Measurements from ENCODE around the gene ADCY9. TPM values are rescaled to one million over a fixed set of nuclear protein-coding genes. Genes with fewer than 3 reads are reported as not detected.

ADCY9 gene
- total and polyA plus RNA-seq, 12 donors: 2.3 to 37.6 (median 17.8) TPM

- Histone ChIP-seq H3K36me3 (replicated peaks in 1 of 2) (no peaks in the 10 kb centered on the region), H3K4me1 (replicated peaks in 1 of 2) (no peaks in the 10 kb centered on the region), H3K27ac (no peak overlapping the region), H3K9me3 (replicated peaks in 1 of 3) (no peaks in the 10 kb centered on the region), H3K4me3 (no peak overlapping the region), H3K27me3 (no peaks in the 10 kb centered on the region)
- DNase-seq: no peak
- no peak for TF ChIP-seq CTCF (IDR thresholded peaks at IDR 0.05)
- TF ChIP-seq POLR2A (IDR thresholded peaks at IDR 0.05): no peak
- 84 to 96% (median 91%) methylated on average over 10 to 13 of the region's 13 CpGs for WGBS, 4 donors
- intact Hi-C loops (cut with DNase I): loop anchor here in 1 of 2 donors (10.0 kb wide), 1 partner anchor 199 kb away; no protein-coding TSS in a partner anchor
Observed at GRCh38 chr16:3986235-3986544, 130.1 kb downstream of the ADCY9 start.

- no peaks in the 10 kb centered on the region for H3K36me3 ChIP-seq (replicated peaks in 1 of 2)
- no peaks in the 10 kb centered on the region for H3K27me3 ChIP-seq
- H3K27ac ChIP-seq: no peak overlapping the region
- H3K9me3 ChIP-seq (replicated peaks in 1 of 3): no peaks in the 10 kb centered on the region
- intact Hi-C loops (cut with DNase I): loop anchor here (5.0 to 10.0 kb wide), 3 partner anchors 133 to 273 kb away; partner anchors contain the start of gene ADCY9 (in 1 of the 2)
- no peak overlapping the region for H3K4me3 ChIP-seq
- H3K4me1 ChIP-seq (replicated peaks in 1 of 2): no peaks in the 10 kb centered on the region
- 93 to 95% (median 94%) methylated on average over 22 to 31 of the region's 31 CpGs for WGBS, 4 donors
- no peak for TF ChIP-seq CTCF (IDR thresholded peaks at IDR 0.05)
- TF ChIP-seq POLR2A (IDR thresholded peaks at IDR 0.05): no peak
- no peak for DNase-seq
Observed at GRCh38 chr16:3984111-3985060, 131.9 kb downstream of the ADCY9 start.

- TF ChIP-seq POLR2A (IDR thresholded peaks at IDR 0.05) (no peak), CTCF (IDR thresholded peaks at IDR 0.05) (peak; percentile 36 to 83 (median 71))
- 14 to 50% (median 27%) methylated on average over 2 to 22 of the region's 22 CpGs for WGBS, 4 donors
Observed at GRCh38 chr16:3983081-3983520, 133.1 kb downstream of the ADCY9 start.

GRCh38 chr16:3982216-3982615, 134.0 kb downstream of the ADCY9 start:
- no peaks in the 10 kb centered on the region for H3K36me3 ChIP-seq (replicated peaks in 1 of 2)
- intact Hi-C loops (cut with DNase I): loop anchor here (5.0 to 10.0 kb wide), 3 partner anchors 135 to 275 kb away; partner anchors contain the start of gene ADCY9 (in 1 of the 2)
- H3K4me1 ChIP-seq (replicated peaks in 1 of 2): no peaks in the 10 kb centered on the region
- 87 to 95% (median 90%) methylated on average over 6 to 13 of the region's 13 CpGs for WGBS, 4 donors
- H3K9me3 ChIP-seq (replicated peaks in 1 of 3): no peaks in the 10 kb centered on the region
- no peaks in the 10 kb centered on the region for H3K27me3 ChIP-seq
- no peak overlapping the region for H3K27ac ChIP-seq
- DNase-seq: no peak
- H3K4me3 ChIP-seq: no peak overlapping the region
- no peak for TF ChIP-seq POLR2A (IDR thresholded peaks at IDR 0.05)
- TF ChIP-seq CTCF (IDR thresholded peaks at IDR 0.05): no peak

More at GRCh38 chr16:3983081-3983520, 133.1 kb downstream of the ADCY9 start:
- no peaks in the 10 kb centered on the region for H3K36me3 ChIP-seq (replicated peaks in 1 of 2)
- H3K27me3 ChIP-seq: no peaks in the 10 kb centered on the region
- H3K9me3 ChIP-seq (replicated peaks in 1 of 3): no peaks in the 10 kb centered on the region
- no peaks in the 10 kb centered on the region for H3K4me1 ChIP-seq (replicated peaks in 1 of 2)
- H3K4me3 ChIP-seq: no peak overlapping the region
- intact Hi-C loops (cut with DNase I): loop anchor here (5.0 to 10.0 kb wide), 3 partner anchors 134 to 274 kb away; partner anchors contain the start of gene ADCY9 (in 1 of the 2)
- no peak overlapping the region for H3K27ac ChIP-seq
- peak; percentile 70 to 89 (median 79) for DNase-seq
